ENCODE measurements around the gene ADAMTS4. TPM values are rescaled to one million over a fixed set of nuclear protein-coding genes. Genes with fewer than 3 reads are reported as not detected.

ADAMTS4 gene
- total RNA-seq, 1 experiment from 2014 or later: 7.0 TPM

DNA sequence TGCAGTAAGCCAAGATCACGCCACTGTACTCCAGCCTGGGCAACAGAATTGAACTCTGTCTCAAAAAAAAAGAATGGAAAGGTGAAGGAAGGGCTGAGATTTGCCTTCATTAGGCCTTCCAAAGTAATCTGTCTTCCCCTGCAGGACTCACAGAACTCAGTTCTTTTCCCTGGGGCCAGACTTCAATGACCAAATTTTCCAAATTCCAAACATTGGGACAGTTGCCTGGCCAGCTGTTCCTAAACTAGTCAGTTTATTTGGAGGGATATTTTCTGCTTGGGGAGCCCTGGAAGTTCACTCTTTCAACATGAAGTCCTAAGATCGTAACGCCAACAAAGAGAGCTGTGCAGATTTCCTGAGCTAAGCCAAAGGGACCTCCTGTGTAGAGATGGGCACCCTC is 61.0 kb downstream of the ADAMTS4 start:
- no peak overlapping the region for H3K4ac ChIP-seq (ENCODE audit: low read depth, low read length)
- peaks cover 6% of the 10 kb centered on the region for H3K23me2 ChIP-seq (ENCODE audit: insufficient read length, low read depth, low read length, poor library complexity, severe bottlenecking)
- H2BK15ac ChIP-seq (ENCODE audit: low read depth, low read length): no peak overlapping the region
- H3K9me3 ChIP-seq (ENCODE audit: control insufficient read depth, low read depth, low read length): no peaks in the 10 kb centered on the region
- H3K18ac ChIP-seq (ENCODE audit: insufficient read length, low read depth, low read length): no peak overlapping the region
- no peak overlapping the region for H4K91ac ChIP-seq (ENCODE audit: insufficient read length, low read depth, low read length)
- Mint-ChIP-seq H3K9me3 (no peaks in the 10 kb centered on the region), H3K36me3 (ENCODE audit: insufficient read depth in 1 of 3, low read depth in 3 of 3) (peaks cover 0 to 2% (median 0%) of the 10 kb centered on the region in 3 experiments; a peak in 1 of 7 replicates), H3K4me3 (no peak overlapping the region), H3K27me3 (ENCODE audit: low read depth) (no peaks in the 10 kb centered on the region), H3K4me1 (no peaks in the 10 kb centered on the region), H3K27ac (no peak overlapping the region)
- H2BK20ac ChIP-seq (ENCODE audit: low read depth, low read length, poor library complexity, severe bottlenecking): no peak overlapping the region
- H3K4me1 ChIP-seq (ENCODE audit: insufficient read depth, low read length): no peaks in the 10 kb centered on the region
- no peak overlapping the region for H2BK5ac ChIP-seq (ENCODE audit: insufficient read length, low read length)
- no peaks in the 10 kb centered on the region for H4K20me1 ChIP-seq (ENCODE audit: control insufficient read depth, insufficient read depth, insufficient read length)
- H3K4me2 ChIP-seq (ENCODE audit: insufficient read depth, insufficient read length, low read length): no peak overlapping the region
- no peak overlapping the region for H4K5ac ChIP-seq (ENCODE audit: insufficient read length, low read depth, low read length)
- no peak overlapping the region for H3K23ac ChIP-seq (ENCODE audit: insufficient read length, low read depth, low read length)
- no peak for DNase-seq
- TF ChIP-seq, protein P1, sequence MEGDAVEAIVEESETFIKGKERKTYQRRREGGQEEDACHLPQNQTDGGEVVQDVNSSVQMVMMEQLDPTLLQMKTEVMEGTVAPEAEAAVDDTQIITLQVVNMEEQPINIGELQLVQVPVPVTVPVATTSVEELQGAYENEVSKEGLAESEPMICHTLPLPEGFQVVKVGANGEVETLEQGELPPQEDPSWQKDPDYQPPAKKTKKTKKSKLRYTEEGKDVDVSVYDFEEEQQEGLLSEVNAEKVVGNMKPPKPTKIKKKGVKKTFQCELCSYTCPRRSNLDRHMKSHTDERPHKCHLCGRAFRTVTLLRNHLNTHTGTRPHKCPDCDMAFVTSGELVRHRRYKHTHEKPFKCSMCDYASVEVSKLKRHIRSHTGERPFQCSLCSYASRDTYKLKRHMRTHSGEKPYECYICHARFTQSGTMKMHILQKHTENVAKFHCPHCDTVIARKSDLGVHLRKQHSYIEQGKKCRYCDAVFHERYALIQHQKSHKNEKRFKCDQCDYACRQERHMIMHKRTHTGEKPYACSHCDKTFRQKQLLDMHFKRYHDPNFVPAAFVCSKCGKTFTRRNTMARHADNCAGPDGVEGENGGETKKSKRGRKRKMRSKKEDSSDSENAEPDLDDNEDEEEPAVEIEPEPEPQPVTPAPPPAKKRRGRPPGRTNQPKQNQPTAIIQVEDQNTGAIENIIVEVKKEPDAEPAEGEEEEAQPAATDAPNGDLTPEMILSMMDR (conservative IDR thresholded peaks at IDR 0.05): no peak
- no peaks in the 10 kb centered on the region for H3K27me3 ChIP-seq (ENCODE audit: insufficient read depth, low read length)
- no peak overlapping the region for H4K8ac ChIP-seq (replicated peaks; ENCODE audit: insufficient read length, low read depth, low read length)
- H3K9ac ChIP-seq (ENCODE audit: extremely low read depth, insufficient read length, low read length): no peak overlapping the region
- H2BK120ac ChIP-seq (ENCODE audit: low read depth, low read length, poor library complexity, severe bottlenecking): no peak overlapping the region
- H2AFZ ChIP-seq (ENCODE audit: low read length): no peak overlapping the region
- H3K79me1 ChIP-seq (ENCODE audit: insufficient read depth, low read depth, low read length, poor library complexity, severe bottlenecking): peaks cover 4% of the 10 kb centered on the region
- H3K27ac ChIP-seq (ENCODE audit: insufficient read length, low read depth, low read length): no peak overlapping the region
- WGBS (ENCODE audit: extremely low coverage, insufficient read length, low lambda C conversion rate): no CpG with 5 or more reads among the region's 3 CpGs
- H3K79me2 ChIP-seq (ENCODE audit: insufficient read depth, low read length): peaks cover 3% of the 10 kb centered on the region; the same call in 1 of the 2 replicates
- H3T11ph ChIP-seq (ENCODE audit: low read length): no peak overlapping the region
- no peak overlapping the region for H2BK12ac ChIP-seq (ENCODE audit: insufficient read length, low read depth, low read length)
- H3K14ac ChIP-seq (ENCODE audit: insufficient read depth, low read length): no peak overlapping the region
- no peak overlapping the region for H2AK5ac ChIP-seq (ENCODE audit: insufficient read length, low read length)
- H3K56ac ChIP-seq (ENCODE audit: insufficient read length, low read depth, low read length): no peak overlapping the region

Small RNA genes within 50 kb of the gene (microRNA-seq; reads per million reads assigned to microRNA genes)
- gene MIR5187 (ENCODE audit: borderline microRNAs expressed): not detected

Other genes starting within 250 kb of the ADAMTS4 start
- 2.4 and 2.9 TPM in 2 replicates for gene ITLN2, start 244.2 kb downstream of the ADAMTS4 start, total RNA-seq (2021)
- 159 and 174 TPM in 2 replicates for gene F11R, start 177.9 kb downstream of the ADAMTS4 start, total RNA-seq (2021)
- gene TSTD1, start 160.1 kb downstream of the ADAMTS4 start, total RNA-seq (2021): 73.7 and 77.0 TPM in 2 replicates
- gene USF1, start 153.1 kb downstream of the ADAMTS4 start, total RNA-seq (2021): 58.6 and 59.2 TPM in 2 replicates
- 0.13 TPM in 2 replicates for gene ARHGAP30, start 129.2 kb downstream of the ADAMTS4 start, total RNA-seq (2021)
- 0.33 and 0.64 TPM in 2 replicates for gene NECTIN4, start 109.5 kb downstream of the ADAMTS4 start, total RNA-seq (2021)
- gene KLHDC9, start 100.7 kb downstream of the ADAMTS4 start, total RNA-seq (2021): 6.6 and 7.0 TPM in 2 replicates
- gene PFDN2, start 81.0 kb downstream of the ADAMTS4 start, total RNA-seq (2021): 71.8 and 76.1 TPM in 2 replicates
- gene NIT1, start 80.9 kb downstream of the ADAMTS4 start, total RNA-seq (2021): 39.0 and 39.6 TPM in 2 replicates
- 44.7 and 46.7 TPM in 2 replicates for gene DEDD, start 66.4 kb downstream of the ADAMTS4 start, total RNA-seq (2021)
- 93.4 and 93.5 TPM in 2 replicates for gene UFC1, start 45.1 kb downstream of the ADAMTS4 start, total RNA-seq (2021)
- gene USP21, start 39.6 kb downstream of the ADAMTS4 start, total RNA-seq (2021): 17.9 and 18.4 TPM in 2 replicates
- gene PPOX, start 32.6 kb downstream of the ADAMTS4 start, total RNA-seq (2021): 33.4 and 39.8 TPM in 2 replicates
- 31.8 and 33.1 TPM in 2 replicates for gene B4GALT3, start 21.5 kb downstream of the ADAMTS4 start, total RNA-seq (2021)
- gene NDUFS2, start 3.3 kb upstream of the ADAMTS4 start, total RNA-seq (2021): 80.3 and 84.5 TPM in 2 replicates
- gene FCER1G, start 16.2 kb upstream of the ADAMTS4 start, total RNA-seq (2021): 0.44 and 0.90 TPM in 2 replicates
- not detected in 2 replicates for gene APOA2, start 24.6 kb upstream of the ADAMTS4 start, total RNA-seq (2021)
- 12.8 and 13.5 TPM in 2 replicates for gene TOMM40L, start 27.0 kb upstream of the ADAMTS4 start, total RNA-seq (2021)
- gene NR1I3, start 39.1 kb upstream of the ADAMTS4 start, total RNA-seq (2021): not detected in 2 replicates
- 0.66 and 0.83 TPM in 2 replicates for gene PCP4L1, start 59.7 kb upstream of the ADAMTS4 start, total RNA-seq (2021)
- gene MPZ, start 110.9 kb upstream of the ADAMTS4 start, total RNA-seq (2021): 2.7 and 3.6 TPM in 2 replicates
- gene SDHC, start 115.3 kb upstream of the ADAMTS4 start, total RNA-seq (2021): 198 and 206 TPM in 2 replicates
- not detected in 2 replicates for gene CFAP126, start 168.8 kb upstream of the ADAMTS4 start, total RNA-seq (2021)